Brain pericyte (primary cell): ENCODE results near the gene PLA2G12A.

Experiments used
- DNase-seq: peaks from one replicate; pipeline ENCODE4 v3.0.0-alpha.2; 2012; ENCODE audit warnings: low read depth, low spot score

The PLA2G12A gene

DNA sequence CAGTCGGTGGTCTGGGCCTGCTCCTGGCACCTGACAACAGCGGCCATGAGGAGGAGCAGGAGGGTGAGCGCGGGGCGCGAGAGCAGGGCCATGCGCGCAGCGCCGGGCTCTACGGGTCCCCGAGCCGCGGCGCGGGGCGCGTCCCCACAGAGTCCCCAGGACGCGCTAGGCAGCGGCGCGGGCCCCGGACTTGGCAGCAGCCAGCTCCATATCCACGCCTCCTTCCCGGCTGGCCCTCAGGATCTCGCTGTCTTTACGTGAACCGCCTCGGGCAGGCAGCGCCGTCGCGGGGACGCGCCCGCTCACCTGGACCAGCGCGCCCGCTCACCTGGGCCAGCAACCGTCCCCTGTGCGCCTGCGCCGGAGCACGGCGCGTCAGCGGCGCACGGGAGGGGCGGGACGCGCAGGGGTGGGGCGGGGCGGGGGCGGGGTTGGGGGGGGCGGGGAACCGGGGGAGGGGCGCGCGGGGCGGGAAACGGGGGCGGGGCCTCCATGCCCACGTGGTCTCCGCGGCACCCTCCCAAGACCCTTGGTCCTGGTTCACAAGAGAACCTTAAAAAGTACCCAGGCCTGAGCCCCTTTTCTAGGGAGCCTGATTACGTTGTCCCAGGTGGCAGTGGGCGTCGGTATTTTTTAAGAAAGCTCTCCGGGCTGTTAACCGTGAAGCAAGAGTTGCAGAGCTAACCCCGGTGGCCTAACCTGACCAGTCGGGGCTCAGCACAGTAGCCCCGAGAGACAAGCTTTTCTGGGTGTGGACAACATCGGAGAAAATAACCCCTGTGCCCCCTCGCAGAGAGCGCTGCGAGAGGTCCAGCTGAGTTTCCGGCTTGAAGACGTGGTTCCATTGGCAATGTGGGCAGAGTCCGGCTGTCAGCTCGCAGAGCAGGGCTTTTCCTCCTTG, at the start of gene PLA2G12A:
TSS of gene PLA2G12A (minus strand) at position 353 of the 901 bp plus-strand sequence. CDS start at position 92, 261 bp downstream.
- peak; percentile 41 for DNase-seq

DNA sequence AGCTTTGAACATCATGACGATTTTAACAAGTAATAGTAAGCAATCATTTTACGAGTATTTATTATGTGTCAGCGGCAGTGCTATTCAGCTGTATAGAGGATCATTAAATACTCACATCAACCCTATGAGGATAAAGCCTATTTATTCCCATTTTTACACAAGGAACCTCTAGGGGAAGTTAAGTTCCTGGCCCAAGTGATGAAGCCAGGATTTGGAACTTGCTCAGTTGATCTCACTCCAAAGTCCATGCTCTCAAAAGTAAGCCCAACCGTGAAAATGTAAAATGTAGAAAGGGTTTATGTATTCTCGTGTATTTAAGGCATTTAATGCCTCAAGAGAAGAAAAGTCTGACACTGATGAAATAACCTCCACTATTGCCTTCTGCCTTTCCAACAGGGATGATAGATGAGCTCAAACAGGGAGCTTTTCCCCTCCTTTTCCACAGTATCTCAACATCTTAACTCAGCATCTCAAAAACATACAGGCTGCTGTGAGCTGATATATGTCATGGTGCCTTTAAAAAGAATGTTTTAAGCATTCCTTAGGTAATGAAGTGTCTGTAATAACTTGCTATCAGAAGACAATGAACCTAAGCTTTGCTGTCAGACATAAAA, 35.0 kb upstream of the PLA2G12A start:
- DNase-seq = no peak

DNA sequence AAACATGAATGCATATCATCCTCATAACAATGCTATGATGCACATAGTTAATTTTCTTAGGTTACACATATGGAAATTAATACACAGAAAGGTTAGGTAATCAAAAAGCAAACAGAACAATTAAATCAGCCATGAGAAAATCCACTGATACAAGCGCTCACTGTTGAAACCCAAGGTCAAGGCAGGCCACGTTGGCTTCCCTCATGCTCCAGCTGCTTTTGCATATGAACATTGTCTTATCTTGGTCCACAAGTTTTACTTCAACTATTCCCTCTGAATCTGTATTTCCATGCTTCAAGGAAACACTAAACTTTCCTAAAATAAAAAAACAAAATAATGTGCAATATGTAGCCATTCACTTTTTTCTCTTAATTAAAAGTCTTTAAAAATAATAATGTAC, 34.5 kb upstream of the PLA2G12A start:
- no peak for DNase-seq

GRCh38 chr4:109760682-109761081, 30.8 kb upstream of the PLA2G12A start:
- no peak for DNase-seq

DNA sequence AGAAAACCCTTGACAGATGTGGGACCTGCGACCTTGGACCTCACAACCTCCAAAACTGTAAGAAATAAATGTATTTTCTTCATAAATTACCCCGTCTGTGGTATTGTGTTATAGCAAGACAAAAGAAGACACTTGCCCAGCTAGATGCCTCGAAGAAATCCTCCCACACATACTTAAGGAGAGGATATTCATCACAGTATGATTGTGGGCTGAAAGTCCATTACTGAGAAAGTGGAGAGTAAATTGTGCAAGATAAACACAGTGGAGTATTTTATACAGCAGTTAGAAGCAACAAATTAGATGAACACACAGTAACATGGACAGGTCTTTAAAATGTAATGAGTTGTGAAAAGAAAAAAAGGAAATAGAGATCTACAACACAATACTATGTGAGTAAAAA, 25.8 kb upstream of the PLA2G12A start:
- DNase-seq = no peak

DNA sequence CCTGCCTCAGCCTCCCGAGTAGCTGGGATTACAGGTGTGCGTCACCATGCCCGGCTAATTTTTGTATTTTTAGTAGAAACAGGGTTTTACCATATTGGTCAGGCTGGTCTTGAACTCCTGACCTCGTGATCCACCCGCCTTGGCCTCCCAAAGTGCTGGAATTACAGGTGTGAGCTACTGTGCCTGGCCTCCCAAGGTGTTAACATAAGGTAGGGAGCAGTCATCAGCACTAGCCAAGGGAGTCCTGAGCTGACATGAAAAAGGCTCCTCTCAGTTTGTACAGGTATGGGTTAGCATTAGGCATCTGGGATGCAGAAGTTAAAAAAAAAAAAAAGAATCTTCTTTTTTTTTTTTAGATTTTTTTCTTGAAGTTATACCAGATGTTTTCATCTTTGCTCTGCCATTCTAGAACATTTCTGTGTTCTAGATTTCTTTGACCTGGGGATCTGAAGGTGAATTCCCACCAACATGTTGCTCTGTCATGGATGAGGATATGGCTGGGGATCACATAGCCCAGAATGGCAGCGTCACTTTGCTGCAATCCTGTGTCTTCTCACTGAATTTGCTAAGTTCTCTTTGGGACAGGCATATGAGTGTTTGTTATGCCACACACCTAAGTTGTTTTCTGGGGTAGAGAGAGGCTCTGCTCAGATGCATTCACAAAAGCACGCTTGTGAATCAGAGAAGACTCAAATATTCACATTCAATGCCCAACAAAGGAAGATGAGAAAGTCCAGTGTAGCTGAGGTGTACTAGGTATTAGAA, 24.4 kb upstream of the PLA2G12A start:
- no peak for DNase-seq

DNA sequence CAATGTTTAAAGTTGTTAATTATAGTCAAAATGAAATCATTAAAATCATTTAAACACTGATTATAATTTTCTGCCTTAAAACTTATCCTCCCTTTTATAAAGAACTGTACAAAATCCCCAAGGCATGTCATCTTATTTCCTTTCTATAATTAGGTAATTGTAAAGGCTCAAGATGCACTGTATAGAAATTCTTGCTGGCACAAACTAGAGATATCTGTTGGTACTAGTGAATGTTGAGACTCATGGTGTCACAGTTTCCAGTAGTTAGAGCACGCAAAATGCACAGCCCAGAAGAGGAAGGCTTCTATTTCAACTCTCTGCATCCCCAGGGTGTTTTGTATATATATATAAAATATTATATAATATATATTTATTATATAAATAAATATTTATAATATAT, 22.7 kb upstream of the PLA2G12A start:
- DNase-seq = no peak

- DNase-seq = no peak
These were observed 22.0 kb upstream of the PLA2G12A start for GRCh38 chr4:109751852-109752251.

- DNase-seq = no peak
These were observed 20.9 kb upstream of the PLA2G12A start for GRCh38 chr4:109750652-109751244.

GRCh38 chr4:109749388-109750082, 19.7 kb upstream of the PLA2G12A start:
- no peak for DNase-seq

DNA sequence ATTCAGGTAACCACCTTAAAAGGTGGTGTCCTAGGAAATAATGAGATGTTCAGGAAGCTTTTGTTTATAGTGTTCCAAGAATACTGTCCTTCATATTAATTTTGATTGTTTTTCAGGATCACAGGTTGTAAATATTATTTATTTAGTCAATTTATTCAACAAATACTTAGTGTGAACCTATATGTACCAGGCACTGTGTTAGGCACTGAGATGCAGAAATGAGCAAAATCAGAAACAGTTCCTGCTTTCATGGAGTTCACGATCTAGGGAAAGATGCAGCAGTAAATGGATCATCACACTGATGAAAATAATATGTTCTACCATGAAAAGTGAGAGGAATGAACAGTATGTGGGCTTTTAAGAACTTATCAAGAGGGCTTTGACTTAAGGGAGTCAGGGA, 18.2 kb upstream of the PLA2G12A start:
- DNase-seq = no peak

- DNase-seq = no peak
These were observed 16.9 kb upstream of the PLA2G12A start for GRCh38 chr4:109746728-109747127.

GRCh38 chr4:109745830-109746229, 16.0 kb upstream of the PLA2G12A start:
- DNase-seq = no peak

- no peak for DNase-seq
These were observed 9.7 kb upstream of the PLA2G12A start for GRCh38 chr4:109739547-109739946.

GRCh38 chr4:109738104-109738872, 8.4 kb upstream of the PLA2G12A start:
- no peak for DNase-seq

DNA sequence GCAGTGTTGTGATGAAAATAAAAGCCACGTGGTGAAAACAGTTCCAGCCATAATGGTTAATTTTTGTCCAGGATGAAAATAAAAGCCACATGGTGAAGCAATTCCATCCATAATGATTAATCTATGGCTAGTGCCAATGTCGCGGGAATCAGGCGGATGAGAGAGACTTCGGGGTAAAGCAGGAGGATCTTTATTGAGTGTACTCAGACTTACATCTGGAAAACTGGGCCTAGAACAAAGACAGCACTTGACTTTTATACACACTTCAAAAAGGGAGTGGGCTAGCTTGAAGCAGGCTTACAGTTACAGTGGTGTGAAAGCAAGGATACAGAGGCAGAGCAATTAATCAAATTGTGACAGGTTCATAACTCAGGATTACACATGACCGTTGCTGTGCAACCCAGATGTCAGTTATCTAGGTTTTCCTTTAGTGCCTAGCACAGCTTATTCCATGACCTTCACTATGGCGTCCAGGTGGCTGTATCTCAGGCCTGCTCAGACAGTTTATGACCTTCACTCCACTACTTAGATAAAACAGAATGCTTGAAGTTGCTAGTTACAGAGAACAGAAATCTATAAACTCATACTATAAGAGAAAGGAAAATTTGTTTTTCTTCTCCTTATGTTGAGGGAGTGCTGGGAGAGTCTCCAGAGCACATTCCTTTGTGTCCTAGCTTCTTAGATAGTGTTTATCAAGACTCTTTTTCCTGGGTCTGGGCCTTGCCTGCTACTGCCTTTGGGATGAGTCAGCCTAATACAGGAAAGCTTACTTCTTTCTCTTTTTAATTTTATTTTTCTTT, 5.9 kb upstream of the PLA2G12A start:
- DNase-seq = no peak

GRCh38 chr4:109733728-109734127, 3.9 kb upstream of the PLA2G12A start:
- no peak for DNase-seq

DNA sequence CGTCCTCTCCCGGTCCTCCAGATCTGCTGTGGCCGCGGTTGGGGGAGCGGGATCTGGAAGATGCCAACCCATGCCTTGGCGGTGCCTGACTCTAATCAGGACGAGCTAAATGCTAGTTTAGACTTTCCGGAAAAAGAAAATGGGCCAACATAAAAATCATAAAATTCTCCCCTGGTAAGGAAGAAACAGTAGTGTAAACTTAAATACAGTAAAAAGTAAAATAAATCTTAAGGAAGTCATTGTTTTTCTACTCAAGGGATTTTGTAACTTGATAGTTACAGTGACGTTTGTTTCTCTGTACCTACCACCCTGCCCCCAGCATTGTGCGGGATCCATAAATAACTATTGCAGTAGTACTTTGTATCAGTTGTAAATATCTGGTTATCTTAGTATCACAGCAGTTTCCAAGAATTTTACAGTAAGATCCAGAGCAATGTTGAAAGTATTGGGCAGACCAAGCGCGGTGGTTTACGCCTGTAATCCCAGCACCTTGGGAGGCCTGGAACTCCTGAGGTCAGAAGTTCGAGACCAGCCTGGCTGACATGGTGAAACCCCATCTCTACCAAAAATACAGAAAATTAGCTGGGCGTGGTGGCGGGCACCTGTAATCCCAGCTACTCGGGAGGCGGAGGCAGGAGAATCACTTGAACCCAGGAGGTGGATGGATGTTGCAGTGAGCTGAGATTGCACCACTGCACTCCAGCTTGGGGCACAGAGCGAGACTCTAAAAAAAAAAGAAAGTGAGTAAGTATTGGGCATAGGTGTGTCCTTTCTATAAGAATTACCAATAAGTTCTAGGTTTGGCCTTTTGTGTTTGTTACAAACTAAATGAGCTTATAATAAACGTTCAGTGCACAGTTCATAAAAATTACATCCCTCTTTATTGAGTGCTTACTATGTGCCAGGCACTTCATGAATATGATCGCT, 1.0 kb upstream of the PLA2G12A start:
- no peak for DNase-seq
